HG03460 (cell line): ENCODE measurements around the gene ZNF74.
"Not testable (repeated sequence)": the region's sequence is repeated elsewhere in the genome, so short reads cannot be mapped to it uniquely, and the experiment has no call there.

Experiments
- ATAC-seq: cut with Tn5 transposase; IDR thresholded peaks from one replicate; pipeline ENCODE4 v1.9.1; 2021; ENCODE audit not compliant: unreplicated experiment

ZNF74 gene

DNA sequence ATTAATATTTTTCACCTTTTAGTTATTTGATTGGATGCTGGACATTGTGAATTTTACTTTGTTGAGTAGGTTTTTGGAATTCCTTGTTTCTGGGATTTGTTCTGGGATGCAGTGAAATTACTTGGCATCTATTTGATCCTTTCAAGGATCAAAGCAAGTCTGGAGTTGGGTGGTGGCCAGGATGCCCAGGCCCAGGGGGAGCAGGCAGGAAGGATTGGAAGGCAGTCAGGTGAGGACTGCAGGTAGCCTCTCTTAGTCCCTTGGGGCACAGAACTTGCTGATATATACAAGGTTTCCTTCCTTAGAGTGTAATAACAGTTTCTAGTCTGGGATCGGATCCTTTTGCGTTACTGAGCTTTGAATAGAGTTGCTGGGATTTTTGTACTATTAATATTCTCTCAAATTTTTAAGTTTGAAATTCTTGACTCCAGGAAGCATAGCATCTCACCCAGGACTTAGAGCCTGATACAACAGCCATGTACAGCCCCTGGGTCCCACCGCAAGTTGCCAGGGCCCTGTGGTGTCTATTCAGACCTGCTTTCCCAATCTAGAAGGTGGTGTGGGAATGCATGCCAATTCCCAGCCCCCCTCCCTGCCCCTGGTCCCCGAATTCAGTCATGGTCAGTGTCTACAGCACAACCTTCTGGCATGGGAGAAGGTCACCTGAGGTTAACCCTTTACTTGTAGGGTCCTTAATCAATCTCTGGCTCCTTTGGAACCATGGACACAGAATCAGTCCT lies 6.1 kb downstream of the ZNF74 start:
- no peak for ATAC-seq

- no peak for ATAC-seq
Measured at GRCh38 chr22:20400606-20401375, 6.8 kb downstream of the ZNF74 start.

- ATAC-seq, result no peak
Measured at GRCh38 chr22:20401376-20402014, 7.5 kb downstream of the ZNF74 start.

- no peak for ATAC-seq
Measured at GRCh38 chr22:20402960-20403778, 9.2 kb downstream of the ZNF74 start.

DNA sequence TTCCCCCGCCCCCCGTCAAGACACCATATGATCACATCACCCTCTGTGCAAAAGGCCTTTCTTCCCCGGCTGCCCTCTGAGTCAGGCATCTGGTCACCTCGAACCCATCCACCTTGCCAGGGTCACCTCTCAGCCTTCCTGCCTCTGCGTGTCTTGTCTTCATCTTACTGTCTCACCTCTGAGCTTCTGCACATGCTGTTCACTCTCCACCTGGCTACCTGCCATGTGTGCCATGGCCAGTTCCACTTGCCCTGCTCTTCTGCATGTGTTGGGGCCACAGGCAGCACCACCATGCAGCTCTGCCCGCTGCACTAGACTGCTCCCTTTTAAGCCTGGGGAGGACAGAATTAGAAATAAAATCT lies 9.8 kb downstream of the ZNF74 start:
- ATAC-seq, result no peak

GRCh38 chr22:20404881-20405280 lies 10.9 kb downstream of the ZNF74 start:
- ATAC-seq, result no peak

GRCh38 chr22:20405291-20405930 lies 11.5 kb downstream of the ZNF74 start:
- ATAC-seq, result no peak

DNA sequence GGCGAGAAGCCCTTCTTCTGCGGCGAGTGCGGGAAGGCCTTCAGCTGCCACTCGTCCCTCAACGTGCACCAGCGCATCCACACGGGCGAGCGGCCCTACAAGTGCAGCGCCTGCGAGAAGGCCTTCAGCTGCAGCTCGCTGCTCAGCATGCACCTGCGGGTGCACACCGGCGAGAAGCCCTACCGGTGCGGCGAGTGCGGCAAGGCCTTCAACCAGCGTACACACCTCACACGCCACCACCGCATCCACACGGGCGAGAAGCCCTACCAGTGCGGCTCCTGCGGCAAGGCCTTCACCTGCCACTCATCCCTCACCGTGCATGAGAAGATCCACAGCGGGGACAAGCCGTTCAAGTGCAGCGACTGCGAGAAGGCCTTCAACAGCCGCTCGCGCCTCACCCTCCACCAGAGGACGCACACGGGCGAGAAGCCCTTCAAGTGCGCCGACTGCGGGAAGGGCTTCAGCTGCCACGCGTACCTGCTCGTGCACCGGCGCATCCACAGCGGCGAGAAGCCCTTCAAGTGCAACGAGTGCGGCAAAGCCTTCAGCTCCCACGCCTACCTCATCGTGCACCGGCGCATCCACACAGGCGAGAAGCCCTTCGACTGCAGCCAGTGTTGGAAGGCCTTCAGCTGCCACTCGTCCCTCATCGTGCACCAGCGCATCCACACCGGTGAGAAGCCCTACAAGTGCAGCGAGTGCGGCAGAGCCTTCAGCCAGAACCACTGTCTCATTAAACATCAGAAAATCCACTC lies 12.2 kb downstream of the ZNF74 start:
- ATAC-seq, result no peak

DNA sequence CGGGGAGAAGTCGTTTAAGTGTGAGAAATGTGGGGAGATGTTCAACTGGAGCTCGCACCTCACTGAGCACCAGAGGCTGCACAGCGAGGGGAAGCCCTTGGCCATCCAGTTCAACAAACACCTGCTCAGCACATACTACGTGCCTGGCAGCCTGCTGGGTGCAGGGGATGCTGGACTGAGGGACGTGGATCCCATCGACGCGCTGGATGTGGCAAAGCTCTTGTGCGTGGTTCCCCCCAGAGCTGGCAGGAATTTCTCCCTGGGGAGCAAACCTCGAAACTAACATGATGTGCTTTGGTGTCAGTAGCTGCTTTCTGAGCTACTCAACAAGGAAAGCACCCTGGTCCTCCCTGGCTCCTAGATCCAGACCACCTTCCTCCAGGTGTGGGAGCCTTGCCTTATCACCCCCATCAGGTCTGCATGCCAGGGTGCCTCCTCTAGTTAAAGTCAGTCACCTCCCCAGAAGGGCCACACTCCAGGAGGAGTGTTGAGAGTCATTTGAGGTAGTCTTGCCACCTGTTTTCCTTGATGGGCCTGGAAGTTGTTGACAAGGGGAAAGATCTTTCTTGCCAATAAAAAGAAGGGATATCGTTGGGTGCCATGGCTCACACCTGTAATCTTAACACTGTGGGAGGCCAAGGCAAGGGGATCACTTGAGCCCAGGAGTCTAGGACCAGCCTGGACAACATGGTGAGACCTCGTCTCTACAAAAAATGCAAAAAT lies 12.9 kb downstream of the ZNF74 start:
- no peak for ATAC-seq

DNA sequence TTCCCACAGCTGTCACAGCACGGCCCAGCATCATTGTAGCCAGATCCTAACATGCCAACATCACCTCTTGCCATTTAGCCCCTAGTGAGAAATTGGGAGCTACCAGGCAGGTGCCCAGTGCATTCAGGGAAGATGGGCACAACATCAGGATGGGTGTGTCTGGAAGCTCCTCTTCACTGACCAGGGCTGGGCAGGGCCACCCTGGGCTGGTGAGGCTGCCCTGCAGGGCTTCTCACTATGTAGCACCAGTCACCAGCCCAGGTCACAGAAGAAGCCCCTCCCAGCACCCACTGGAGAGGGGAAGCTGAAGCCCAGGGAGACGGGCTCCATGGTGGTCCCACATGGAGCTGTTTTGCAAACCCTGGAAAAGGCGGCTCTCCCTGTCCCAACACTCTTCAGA lies 13.9 kb downstream of the ZNF74 start:
- no peak for ATAC-seq

DNA sequence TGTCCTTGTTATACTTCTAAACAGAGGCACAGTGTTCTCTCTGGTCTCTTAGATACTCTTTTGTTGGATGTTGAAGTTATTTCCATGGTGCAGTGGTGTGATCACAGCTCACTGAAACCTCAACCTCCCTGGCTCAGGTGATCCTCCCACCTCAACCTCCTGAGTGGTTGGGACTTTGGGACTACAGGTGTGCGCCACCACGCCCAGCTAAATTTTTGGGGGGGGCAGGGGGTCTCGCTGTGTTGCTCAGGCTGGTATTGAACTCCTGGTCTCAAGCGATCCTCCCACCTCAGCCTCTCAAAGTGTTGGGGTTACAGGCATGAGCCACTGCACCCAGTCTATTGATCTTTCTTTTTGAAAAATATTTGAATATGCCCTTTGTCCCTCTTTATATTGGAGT lies 14.9 kb downstream of the ZNF74 start:
- ATAC-seq, result no peak

- ATAC-seq, result not testable (repeated sequence)
Measured at GRCh38 chr22:20409385-20409784, 15.4 kb downstream of the ZNF74 start.

- ATAC-seq, result no peak
Measured at GRCh38 chr22:20412474-20413216, 18.7 kb downstream of the ZNF74 start.

DNA sequence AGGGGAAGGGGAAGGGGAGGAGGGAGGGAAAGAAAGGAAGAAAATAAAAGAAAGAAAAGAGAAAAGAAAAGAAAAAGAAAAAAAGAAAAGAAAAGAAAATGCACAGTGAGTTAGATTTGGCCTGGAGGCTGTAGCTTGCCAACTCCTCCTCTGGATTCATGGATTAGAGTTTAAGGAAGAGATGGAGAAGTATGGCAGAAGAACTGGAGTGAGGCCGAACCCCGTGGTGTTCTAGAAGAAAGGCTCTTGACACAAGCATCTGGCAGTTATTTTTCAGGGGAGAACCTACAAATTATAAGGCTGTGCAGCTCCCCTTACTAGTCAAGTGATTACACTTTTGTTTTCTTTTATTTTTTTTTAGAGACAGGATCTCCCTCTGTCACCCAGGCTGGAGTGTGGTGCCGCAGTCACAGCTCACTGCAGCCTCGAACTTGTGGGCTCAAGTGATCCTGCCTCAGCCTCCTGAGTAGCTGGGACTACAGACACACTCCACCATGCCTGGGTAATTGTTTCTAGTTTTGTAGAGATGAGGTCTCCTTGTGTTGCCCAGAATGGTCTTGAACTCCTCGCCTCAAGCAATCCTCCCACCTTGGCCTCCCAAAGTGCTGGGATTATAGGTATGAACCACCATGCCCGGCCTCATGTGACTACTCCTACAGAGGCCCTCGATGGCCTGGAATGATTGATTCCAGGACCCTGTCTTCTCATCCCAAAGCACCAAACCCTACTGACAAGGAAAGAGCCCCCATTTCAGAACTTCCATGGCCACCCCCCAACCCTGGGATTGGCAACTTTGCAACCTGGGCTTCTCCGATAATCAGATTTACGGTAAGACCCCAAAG lies 19.5 kb downstream of the ZNF74 start:
- ATAC-seq, result no peak

DNA sequence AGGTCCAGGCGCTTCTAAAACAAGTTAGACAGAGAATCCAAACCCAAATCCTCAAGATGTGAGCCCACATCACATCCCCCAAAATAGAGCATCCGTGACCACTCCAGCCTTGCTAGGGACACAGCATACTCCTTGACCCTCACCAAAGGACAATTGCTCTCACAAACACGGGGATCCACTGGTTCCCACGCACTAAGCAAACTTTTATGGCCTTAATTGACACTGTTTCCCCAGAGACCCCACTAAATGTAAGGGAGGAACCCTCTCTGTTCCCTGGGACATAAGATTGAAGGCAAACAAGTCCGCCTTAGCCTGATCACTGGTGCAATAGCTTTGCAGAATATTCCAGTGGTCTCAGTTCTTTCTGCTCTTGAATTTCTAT lies 20.1 kb downstream of the ZNF74 start:
- no peak for ATAC-seq

- no peak for ATAC-seq
Measured at GRCh38 chr22:20414450-20414849, 20.5 kb downstream of the ZNF74 start.

DNA sequence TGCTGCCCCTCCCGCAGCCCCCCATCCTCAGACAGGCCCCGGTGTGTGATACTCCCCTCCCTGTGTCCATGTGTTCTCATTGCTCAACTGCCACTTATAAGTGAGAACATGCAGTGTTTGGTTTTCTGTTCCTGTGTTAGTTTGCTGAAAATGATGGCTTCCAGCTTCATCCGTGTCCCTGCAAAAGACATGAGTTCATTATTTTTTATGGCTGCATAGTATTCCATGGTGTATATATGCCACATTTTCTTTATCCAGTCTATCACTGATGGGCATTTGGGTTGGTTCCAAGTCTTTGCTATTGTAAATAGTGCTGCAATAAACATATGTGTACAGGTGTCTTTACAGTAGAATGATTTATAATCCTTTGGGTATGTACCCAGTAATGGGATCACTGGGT lies 21.3 kb downstream of the ZNF74 start:
- ATAC-seq, result not testable (repeated sequence)

- ATAC-seq, result not testable (repeated sequence)
Measured at GRCh38 chr22:20415699-20416098, 21.7 kb downstream of the ZNF74 start.
